Nucleus accumbens (tissue), 56 donors: ENCODE measurements around the gene BICD2.

Experiments
- DNase-seq, 56 donors: peaks; one replicate each; lab custom pipeline; 2025; lab: John Stamatoyannopoulos, UW

BICD2 gene

DNA sequence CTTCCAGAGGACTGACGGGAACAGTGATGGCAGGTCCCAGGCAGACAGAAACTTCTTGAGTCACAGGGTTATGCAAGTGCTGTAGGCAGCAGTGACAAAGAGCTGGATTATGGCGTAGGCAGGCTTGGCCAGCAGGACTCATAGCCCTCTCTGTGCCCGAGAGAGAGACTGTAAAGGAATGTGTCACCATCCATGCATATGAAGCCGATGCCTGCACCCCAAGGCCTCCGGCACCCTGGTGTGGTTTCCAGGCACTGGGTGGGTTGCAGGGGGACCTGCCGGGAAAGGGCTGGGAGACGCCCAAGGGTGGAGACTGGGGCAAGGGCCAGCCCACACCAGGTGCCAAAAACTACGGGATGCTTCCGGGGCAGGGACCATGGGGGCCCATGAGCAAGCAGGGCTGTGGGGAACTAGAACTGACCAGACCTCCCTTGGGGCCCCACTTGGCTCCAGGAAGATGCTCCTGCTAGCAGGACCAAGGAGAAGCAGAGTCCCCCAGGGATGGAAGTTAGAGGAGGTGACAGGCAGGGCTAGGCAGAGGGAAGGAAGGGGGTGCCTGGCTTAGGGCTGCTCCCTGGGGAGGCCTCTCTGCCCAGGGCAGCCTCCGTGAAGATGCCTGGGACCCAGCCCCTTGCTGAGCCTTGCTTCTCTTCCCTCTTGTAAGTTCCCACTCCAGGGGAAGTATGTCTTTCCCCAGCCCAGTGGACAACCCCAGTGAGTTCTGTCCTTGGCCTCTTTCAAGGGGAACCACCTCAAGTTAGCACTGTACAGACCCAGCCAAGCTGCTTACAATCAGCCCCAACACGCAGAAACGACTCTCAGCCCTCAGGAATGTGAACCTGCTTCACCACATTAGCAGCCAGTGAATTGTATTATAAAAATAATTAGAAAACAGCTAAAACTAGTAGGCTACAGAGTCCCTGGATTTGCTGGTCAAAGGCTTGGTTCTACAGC lies 84.2 kb downstream of the BICD2 start:
- no peak for DNase-seq

DNA sequence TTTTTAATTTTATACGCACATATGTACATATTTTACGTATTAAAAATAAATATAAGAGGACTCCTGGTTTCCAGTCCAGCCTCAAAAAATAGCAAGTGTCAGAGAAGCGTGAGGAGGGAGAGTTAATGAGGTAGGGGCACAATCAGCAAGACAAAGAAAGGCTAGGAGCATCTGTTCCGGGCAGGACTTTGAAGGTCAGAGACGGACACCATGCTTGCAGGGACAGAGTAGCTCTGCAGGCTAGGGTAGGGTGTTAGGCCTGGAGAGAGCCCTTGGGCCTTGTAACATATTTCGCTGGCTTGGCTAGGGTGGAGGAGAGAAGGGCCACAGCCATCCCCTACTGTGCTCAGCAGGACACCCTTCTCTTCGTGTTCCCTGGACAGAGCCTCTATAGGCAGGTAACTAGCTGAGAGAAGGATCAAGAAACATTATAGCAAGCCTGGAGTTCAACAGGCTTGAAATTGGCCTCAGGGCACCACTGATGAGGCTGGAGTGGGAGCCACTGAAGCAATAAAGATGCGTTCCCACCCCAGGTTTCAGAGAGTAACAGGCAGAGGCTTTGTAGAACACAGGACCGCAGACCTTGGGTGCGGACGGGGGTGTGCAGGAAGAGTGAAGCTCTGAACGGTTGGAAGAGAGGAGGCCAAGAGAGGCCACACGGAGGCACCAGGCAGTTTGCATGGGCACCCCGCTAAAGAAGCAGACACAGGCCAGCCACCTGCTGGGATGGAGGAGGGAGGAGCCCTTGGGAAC lies 85.0 kb downstream of the BICD2 start:
- no peak for DNase-seq

DNA sequence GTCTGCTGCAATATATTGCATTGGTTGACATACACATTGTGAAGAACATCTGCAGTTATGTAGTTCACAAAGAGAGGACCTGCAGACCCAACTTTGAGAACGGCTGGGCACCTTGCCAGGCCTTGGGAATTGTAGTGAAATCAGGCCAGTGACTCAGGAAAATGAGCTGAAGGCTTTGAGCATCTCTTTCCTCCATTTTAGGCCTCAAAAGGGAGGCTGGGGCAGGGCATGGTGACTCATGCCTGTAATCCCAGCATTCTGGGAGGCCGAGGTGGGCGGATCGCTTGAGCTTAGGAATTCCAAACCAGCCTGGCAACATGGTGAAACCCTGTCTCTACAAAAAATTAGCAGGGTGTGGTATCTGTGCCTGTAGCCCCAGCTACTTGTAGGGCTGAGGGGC lies 93.3 kb downstream of the BICD2 start:
- DNase-seq: peak in 5 of 56 donors; percentile 14 to 56 (median 17)

DNA sequence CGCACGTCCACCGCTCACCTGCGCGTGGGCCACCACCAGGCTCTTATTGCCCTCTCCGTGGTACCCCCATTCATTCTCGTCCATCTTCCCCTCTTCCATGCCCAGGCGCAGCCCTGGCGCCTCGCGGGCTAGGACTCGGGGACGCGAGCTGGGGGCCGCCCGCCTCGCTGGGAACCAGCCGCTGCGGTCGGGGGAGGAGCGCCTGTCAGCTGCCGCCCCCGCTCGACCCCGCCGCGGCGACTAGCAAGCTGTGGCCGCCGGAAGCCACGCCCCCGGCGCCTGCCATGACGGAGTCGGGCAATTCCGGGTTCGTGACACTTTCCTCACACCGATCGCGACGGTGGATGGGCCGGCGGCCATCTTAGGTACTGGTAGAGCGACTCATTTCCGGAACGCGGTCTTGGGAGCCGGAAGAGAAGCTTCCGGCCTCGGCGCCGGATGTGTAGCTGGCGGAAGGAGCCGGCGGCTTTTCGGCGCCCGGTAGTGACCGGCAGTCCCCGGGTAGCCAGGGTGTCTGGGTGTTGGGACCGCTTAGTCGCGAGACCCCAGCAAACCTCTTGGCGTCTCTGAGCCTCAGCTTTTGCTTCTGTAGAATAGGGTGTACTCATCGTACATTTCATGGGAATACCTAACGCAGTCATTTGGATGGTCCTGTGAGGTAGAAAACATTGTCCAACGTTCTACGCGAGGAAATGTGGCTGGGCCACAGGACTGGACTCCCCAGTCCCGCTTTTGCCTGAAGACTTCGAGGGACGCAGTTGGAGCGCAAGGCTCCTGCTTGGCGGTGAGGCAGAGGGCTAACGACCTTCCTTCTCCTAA lies 94.5 kb downstream of the BICD2 start, which contains the start of gene IPPK:
TSS of gene IPPK (minus strand) at position 242 of the 819 bp plus-strand sequence. CDS start at position 99, 143 bp downstream.
- peak; percentile 69 to 99 (median 96) for DNase-seq

- DNase-seq: peak in 11 of 56 donors; percentile 17 to 63 (median 25)
Observed at GRCh38 chr9:92669527-92669889, 95.1 kb downstream of the BICD2 start.

DNA sequence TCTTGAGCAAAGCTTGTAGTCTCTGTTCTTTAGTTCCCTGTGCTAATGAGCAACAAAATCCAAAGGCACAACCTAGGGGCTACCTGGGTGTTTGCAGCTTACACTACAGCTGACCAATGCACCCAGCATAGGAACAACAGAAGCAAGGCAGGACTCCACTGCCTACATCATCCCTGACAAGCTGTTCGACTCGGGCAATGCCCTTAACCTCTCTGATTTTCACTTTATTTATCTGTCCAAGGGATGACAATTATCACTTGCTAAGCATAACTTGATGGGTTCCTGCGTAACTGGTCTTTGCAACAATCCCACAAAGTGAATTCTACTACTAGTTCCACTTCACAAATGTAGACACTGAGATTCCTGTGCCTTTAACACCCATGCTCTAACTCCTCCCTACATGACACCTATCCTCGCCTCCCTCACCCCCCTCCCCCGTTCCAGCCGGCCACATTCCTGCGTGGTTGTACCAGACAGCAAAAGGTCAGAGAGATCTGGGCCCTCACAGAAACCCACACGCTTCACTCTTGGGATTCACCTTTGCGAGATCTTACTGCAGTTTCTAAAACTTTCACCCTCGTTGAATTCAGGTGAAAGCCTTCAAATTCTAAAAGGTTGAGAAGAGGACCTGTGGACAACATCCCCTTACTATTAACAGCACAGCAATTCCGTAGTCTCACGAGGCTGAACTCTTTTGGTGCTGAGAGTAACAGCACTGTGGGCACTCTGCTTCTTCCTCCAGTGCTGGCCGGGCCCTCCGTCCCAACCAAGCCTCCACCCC lies 95.7 kb downstream of the BICD2 start:
- peak in 1 of 56 donors; percentile 21 for DNase-seq

DNA sequence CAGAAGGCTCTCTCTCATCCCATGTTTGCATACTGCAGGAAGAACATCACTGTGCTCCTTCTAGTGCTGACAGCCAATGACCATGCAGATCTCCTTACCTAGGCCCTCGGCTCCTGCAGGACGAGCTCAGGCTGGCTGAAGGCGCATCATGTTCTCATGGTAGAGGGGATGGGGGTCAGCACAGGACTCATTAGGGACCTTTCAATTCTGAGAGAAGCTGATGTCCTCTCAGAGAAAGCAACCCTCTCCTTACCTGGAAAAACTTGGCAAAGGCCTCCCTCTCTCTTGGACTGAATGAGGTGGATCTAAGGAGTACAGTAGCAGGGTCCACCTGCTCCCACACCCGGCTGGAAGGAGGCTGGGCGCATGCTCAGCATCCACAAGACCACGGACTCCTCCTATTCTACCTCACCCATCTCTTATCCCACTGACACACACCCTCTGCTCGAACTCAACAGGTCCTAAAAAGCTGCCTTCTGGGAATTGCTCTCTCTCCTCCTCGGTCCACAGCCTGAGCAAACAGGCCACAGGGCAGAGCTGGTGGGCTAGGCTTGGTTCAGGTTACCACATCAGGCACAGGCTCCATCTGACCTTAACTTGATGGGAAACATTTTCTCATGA lies 97.6 kb downstream of the BICD2 start:
- no peak for DNase-seq

DNA sequence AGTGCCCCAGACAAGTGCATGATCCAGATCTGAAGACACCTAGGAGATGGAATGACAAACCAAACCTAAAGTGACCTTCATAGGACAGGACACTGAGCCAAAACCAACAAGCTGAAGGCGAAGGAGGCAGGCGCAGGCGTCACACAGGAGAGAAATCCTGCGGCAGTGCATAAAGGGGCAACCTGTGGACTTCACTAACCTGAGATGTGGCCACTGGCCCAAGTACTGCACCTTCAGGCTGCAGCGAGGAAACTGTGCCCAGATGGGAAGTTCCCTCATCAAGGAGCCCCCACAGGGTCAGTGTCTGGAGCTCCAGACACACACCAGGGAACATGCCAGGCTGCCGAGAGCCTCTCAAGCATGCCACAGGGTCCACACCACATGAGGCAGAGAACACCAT lies 98.4 kb downstream of the BICD2 start:
- no peak for DNase-seq

GRCh38 chr9:92665836-92666235 lies 98.8 kb downstream of the BICD2 start:
- DNase-seq: no peak

DNA sequence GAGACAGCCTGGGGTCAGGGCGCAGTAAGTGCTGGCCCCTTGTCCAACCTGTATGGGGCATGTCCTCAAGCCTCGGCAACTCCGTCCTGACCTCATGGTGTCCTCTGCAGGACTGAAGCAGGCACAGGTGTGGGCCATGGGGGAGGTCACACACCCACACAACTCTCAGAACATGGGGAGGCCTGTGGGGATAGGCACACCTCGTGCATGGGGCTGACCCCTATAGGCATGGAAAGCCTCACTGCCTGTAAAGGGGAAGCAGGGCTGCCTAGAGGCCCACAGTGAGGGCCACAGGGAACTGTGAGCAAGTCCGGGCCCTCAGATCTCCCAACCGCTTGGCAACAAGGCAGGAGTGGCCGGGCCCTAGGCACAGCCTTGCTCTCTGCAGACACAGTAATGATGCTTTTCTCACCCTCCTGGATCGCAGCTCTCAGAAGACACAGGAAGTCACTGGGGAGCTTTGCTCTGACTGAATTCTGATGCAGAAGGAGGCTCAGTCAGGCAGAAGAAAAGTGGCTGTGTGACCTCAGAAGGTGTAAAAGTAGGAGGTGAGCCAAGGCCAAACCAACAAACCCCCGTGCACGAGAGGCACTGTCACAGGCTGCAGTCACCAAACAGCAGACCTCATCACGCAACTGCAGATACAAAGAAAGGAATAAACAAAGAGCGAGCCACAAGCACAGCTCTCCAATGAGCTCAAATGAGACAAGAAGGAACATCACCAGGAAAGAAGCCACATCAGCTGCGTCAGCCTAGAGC lies 100.1 kb downstream of the BICD2 start:
- DNase-seq: peak in 8 of 56 donors; percentile 11 to 53 (median 27)

DNA sequence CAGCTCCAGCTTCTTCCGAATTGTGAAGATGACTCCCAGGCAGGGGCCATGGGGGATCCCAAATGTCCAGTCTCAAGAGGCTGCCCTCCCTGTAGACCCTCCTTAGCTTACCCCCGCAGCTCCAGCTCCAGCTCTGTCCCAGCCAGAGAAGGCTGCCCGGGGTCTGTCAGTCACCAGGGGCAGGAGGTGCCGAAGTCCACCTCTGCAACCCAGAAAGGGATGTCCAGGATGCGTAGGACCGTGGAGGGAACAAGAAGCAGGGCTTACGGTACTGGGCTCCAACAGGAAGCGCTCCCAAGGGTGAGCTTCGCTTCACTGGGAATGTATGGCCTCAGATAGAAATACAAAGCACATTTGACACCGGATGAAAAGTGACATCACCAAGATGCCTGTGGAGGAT lies 100.7 kb downstream of the BICD2 start:
- DNase-seq: no peak

GRCh38 chr9:92663126-92663525 lies 101.5 kb downstream of the BICD2 start:
- no peak for DNase-seq

DNA sequence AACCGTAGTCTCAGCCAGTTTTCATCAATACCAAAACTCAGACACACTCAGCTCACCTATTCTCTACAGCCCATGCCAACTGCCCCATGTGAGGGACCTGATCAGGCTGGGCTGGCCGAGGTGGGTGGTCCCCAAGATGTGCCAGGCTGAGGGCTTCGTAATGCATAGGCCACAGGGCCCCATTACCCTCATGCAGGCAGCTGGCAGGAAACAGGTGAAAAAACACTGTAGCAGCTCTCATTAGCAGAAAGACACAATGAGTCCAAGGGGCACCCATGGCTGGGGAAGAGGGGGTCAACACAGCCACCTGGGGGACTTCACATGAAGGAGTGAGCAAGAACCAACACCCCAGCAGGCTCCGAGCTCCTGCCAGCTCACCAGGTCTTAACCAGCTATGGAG lies 102.9 kb downstream of the BICD2 start:
- no peak for DNase-seq
